Cerebellar cortex (tissue), 1 donor: ENCODE measurements around the gene MISP3.
"Not testable (repeated sequence)": the region's sequence is repeated elsewhere in the genome, so short reads cannot be mapped to it uniquely, and the experiment has no call there.

Experiments
- DNase-seq: peaks from one replicate; pipeline ENCODE4 v3.0.0-alpha.2; 2015; ENCODE audit warnings: low spot score

Gene MISP3

GRCh38 chr19:14072535-14073260, at the start of gene MISP3:
TSS of gene MISP3 (plus strand) at chr19:14072786. CDS start at chr19:14073310, 524 bp downstream.
- DNase-seq, result peak; percentile 60

- DNase-seq, result peak; percentile 57
Observed at GRCh38 chr19:14023404-14024235, 49.0 kb upstream of the MISP3 start.

- DNase-seq, result not testable (repeated sequence)
Observed at GRCh38 chr19:14026652-14027192, 45.9 kb upstream of the MISP3 start.

- DNase-seq, result no peak
Observed at GRCh38 chr19:14027856-14028450, 44.6 kb upstream of the MISP3 start, which contains the start of gene RLN3. TSS of gene RLN3 (plus strand) at chr19:14028148. CDS start at chr19:14028205, 57 bp downstream.

DNA sequence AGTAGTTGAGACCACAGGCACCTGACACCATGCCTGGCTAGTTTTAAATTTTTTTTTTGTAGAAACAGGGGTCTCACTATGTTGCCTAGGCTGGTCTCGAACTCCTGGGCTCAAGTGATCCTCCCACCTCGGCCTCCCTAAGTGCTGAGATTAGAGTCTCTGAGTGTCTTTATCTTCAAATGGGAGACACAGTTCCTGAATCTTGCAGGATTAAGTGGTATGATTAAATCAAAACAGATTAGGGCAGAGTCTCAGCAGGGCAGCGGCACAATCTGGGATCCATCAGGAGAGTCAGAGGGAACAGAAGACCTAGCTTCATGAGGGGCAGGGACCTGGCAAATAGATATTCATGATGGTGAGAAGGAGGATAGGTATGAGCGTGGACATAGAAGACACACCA, 43.7 kb upstream of the MISP3 start:
- DNase-seq, result no peak

- DNase-seq, result no peak
Observed at GRCh38 chr19:14030997-14031718, 41.4 kb upstream of the MISP3 start.

- peak; percentile 70 for DNase-seq
Observed at GRCh38 chr19:14031719-14032480, 40.7 kb upstream of the MISP3 start, which contains the start of gene IL27RA. TSS of gene IL27RA (plus strand) at chr19:14031762. CDS start at chr19:14031873, 111 bp downstream.

- DNase-seq, result no peak
Observed at GRCh38 chr19:14033946-14034345, 38.6 kb upstream of the MISP3 start.

GRCh38 chr19:14035159-14035558, 37.4 kb upstream of the MISP3 start:
- DNase-seq, result not testable (repeated sequence)

DNA sequence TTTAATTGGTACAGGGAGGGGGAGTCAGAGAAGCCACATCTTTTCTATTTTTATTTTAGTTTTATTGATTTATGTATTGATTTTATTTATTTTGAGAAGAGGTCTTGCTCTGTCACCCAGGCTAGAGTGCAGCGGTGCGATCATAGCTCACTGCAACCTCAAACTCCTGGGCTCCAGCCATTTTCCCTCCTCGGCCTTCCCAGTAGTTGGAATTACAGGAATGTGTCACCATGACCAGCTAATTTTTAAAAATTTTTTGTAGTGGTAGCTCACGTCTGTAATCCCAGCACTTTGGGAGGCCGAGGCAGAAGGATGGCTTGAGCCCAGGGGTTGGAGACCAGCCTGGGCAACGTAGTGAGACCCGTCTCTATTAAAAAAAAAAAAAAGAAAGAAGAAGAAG, 36.9 kb upstream of the MISP3 start:
- DNase-seq, result no peak

DNA sequence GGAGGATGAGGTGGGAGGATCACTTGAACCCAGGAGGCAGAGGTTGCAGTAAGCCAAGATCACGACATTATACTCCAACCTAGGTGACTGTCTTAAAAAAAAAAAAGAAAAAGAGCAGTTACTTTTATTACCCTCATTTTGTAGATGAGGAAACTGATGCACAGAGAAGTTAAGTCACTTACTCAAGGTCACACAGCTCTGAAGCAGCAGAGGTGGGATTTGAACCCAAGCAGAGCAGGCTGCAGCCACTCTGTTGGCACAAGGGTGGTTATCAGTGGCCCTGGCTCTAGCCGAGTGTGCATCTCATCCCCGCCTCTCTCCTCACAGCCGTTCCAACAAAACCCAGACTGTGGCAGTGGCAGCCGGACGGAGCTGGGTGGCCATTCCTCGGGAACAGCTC, 33.4 kb upstream of the MISP3 start:
- DNase-seq, result no peak

DNA sequence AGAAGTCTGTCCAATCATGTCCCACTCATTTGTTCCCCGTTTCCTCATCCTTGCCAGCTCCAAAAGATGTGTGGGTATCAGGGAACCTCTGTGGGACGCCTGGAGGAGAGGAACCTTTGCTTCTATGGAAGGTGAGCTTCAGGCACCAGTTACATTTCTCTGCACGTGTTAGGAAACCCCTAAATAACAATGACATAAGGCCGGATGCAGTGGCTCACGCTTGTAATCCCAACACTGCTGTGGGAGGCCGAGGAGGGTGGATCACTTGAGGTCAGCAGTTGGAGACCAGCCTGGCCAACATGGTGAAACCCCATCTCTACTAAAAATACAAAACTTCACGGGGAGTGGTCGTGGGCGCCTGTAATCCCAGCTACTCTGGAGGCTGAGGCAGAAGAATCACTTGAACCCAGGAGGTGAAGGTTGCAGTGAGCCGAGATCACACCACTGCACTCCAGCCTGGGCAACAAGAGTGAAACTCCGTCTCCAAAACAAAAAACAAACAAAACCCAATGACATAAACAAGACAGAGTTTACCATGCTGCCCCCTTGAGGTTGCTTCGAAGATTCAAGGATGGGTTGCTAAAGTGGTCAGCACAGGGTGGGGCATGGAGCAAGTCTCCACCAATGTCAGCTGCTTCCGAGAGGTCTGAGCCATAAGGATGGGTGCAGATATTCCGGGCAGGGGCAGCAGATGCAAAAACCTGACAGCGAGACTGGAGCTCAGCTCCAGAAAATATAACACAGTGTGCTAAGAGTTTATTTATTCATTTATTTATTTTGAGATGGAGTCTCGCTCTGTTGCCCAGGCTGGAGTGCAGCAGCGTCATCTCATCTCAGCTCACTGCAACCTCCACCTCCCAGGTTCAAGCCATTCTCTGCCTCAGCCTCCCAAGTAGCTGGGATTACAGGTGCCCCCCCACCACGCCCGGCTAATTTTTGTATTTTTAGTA, 29.7 kb upstream of the MISP3 start:
- peak; percentile 86 for DNase-seq

DNA sequence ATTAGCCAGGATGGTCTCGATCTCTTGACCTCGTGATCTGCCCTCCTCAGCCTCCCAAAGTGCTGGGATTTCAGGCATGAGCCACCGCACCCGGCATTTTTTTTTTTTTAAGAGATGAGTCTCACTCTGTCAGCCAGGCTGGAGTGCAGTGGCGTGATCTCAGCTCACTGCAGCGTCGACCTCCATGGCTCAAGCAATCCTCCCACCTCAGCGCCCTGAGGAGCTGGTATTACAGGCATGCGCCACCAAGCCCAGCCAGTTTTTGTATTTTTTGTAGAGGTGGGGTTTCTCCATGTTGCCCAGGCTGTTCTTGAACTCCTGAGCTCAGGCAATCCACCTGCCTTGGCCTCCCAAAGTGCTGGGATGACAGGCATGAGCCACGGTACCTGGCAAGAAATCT, 24.7 kb upstream of the MISP3 start:
- DNase-seq, result not testable (repeated sequence)

- no peak for DNase-seq
Observed at GRCh38 chr19:14048443-14049153, 24.0 kb upstream of the MISP3 start.

DNA sequence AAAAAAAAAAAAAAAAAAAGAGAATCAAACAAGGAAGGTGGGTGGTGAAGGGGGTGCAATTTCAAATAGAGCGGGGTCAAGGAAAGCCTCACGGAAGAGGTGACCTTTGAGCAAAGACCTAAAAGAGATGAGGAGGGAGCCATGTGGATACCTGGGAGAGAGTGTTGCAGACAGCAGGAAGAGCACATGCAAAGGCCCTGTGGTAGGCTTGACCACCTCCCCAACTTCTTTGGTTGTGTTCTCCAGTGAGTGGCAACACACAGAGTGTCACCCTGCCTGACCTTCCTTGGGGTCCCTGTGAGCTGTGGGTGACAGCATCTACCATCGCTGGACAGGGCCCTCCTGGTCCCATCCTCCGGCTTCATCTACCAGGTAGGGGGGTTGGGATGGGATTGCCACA, 22.1 kb upstream of the MISP3 start:
- no peak for DNase-seq

DNA sequence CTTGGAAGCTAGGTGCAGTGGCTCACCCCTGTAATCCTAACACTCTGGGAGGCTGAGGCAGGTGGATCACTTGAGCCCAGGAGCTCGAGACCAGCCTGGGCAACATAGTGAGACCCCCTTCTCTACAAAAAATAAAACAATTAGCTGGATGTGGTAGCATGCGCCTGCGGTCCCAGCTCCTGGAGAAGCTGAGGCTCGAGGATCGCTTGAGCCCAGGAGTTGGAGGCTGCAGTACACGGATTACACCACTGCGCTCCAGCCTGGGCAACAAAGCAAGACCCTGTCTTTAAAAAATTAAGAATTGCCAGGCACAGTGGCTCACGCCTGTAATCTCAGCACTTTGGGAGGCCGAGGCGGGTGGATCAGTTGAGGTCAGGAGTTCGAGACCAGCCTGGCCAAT, 21.6 kb upstream of the MISP3 start:
- not testable (repeated sequence) for DNase-seq

GRCh38 chr19:14051980-14052379, 20.6 kb upstream of the MISP3 start:
- no peak for DNase-seq

DNA sequence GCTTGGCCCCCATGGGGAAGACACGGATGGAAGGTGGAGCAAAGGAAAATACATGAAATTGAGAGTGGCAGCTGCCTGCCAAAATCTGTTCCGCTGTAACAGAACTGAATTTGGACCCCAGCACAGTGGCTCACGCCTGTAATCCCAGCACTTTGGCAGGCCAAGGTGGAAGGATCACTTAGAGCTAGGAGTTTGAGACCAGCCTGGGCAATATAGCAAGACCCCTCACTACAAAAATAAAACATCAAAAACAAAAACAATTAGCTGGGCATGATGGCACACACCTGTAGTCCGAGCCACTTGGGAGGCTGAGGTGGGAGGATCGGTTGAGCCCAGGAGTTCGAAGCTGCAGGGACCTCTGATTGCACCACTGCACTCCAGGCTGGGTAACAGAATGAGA, 20.1 kb upstream of the MISP3 start:
- DNase-seq, result no peak

- DNase-seq, result no peak
Observed at GRCh38 chr19:14053032-14053431, 19.6 kb upstream of the MISP3 start.
